GM19025 (cell line): ENCODE measurements around the gene DOCK9.

Experiments
- ATAC-seq: cut with Tn5 transposase; IDR thresholded peaks from one replicate; pipeline ENCODE4 v1.9.1; 2021; ENCODE audit warnings: mild to moderate bottlenecking, low read depth, moderate library complexity; ENCODE audit not compliant: unreplicated experiment

The DOCK9 gene

DNA sequence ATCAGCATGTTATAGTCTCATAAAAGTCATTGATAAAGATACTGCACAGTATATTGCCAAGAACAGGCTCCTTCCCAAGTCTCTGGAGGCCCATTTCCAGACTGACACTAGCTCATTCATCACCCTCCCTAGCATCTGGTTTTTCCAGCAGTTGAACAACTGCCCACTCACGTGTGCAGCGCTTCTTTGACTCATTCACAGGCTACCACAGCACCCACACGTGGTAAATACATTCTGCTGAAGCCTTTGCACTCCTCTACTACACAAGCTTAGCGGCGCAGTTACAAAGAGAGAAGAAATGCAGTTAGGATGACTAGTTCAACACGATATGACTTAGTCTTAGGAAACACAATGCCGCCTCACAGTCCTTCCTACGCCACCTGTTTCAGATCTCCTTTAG lies 87.7 kb downstream of the DOCK9 start:
- ATAC-seq, result no peak

GRCh38 chr13:98889419-98890085 lies 88.3 kb downstream of the DOCK9 start:
- ATAC-seq, result no peak

DNA sequence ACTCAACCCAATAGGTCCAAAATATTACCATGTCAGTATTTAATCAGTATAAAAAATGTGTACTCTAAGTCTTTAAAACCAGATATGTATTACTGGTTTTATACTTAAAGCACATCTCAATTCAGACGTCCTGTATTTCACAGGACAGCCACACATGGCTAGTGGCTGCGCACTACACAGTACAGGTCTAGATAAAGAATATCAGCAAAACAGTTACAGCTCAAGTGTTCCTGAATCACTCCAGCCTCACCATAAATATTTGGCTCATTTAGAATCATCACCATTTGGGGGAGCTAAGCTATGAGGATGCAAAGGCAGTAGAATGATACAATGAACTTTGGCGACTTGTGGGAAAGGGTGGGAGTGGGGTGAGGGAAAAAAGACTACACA lies 89.0 kb downstream of the DOCK9 start:
- no peak for ATAC-seq

GRCh38 chr13:98888222-98888889 lies 89.5 kb downstream of the DOCK9 start:
- no peak for ATAC-seq

GRCh38 chr13:98886587-98887230 lies 91.2 kb downstream of the DOCK9 start:
- no peak for ATAC-seq

GRCh38 chr13:98885600-98885999 lies 92.3 kb downstream of the DOCK9 start:
- no peak for ATAC-seq

GRCh38 chr13:98883998-98884397 lies 93.9 kb downstream of the DOCK9 start:
- ATAC-seq, result no peak

DNA sequence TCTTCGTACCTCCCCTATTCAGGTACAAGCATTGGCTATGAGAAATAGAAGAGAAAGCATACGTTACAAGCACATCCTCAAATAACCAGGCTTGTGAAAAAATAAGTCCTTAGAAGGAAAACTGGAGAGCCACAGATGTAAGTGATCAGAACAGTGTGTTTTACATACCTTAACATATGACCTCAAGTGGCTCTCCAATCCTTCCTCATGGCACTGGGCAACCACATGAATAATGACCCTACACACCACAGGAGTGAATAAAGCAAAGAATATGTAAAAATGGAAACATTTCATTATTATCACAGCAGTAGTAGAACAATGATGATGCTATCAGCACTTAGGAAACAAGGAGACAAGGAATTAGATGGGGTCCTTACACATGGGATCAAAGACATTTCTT lies 96.5 kb downstream of the DOCK9 start:
- ATAC-seq, result no peak

GRCh38 chr13:98880677-98881076 lies 97.2 kb downstream of the DOCK9 start:
- ATAC-seq, result no peak

- no peak for ATAC-seq
Observed at GRCh38 chr13:98879957-98880356, 97.9 kb downstream of the DOCK9 start.

DNA sequence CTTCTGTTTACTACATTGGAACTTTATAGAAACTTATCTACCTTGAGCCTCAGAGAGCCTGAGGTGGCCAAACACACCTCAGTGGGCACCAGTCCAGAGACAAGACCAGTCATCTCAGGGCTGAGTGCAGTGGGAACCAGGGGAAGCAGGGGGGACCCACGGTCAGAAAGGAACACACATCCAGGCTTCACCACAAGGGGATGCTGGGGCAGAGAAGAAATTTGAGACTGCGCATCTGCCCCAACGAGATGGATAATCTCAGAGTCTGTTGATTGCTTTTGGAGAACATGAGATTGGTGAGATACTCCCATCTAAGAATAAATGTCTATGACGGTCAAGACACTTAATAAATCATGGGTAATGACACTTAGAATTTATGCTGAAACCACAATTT lies 98.7 kb downstream of the DOCK9 start:
- ATAC-seq, result no peak

DNA sequence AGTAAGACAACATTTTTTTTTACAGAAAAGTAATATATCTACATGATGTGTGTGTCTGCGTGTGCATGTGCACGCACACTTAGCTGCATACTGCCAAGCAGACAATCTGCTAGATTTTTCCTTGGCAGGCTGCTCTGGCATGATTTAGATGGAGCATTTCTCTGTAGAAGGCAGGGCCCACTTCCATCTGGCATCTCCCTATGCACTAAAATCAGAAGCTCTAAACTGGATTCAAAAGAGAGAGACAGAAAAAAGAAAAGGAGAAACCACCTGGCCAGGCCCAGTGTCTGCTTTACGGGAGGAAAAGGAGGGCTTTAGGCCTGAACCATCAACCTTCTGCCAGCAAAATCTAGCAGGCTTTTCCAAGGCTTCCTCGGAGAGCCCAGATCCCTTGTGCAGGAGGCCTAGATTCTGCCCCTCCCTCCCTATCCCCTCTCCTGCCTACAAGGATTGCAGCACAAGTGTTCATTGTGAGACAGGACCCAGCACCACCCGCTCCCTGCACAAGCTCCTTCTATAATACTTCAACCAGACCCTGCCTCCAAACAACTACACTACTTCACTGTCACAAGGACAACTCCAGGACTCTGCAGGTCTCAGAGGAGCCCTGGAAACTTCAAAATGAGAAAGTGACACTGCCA lies 99.3 kb downstream of the DOCK9 start:
- no peak for ATAC-seq

- no peak for ATAC-seq
Observed at GRCh38 chr13:98877936-98878335, 99.9 kb downstream of the DOCK9 start.

DNA sequence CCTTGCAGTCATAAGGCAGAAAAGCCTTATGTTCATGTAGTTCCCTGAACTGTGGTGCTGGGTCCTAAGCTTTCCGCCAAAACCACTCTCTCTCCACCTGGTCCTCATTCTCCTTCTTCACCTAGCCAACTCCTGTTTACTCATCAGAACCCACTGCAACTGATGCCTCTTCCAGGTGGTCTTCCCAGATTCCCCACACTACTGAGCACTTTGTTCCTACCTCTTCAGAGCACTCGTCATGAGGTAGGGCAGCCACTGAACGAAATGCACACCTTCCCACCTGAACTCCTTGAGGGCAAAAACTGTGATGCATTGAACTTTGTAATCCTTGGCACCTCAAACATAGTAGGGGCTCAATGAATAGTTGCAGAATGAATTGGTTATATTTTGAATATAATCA lies 100.4 kb downstream of the DOCK9 start:
- no peak for ATAC-seq

DNA sequence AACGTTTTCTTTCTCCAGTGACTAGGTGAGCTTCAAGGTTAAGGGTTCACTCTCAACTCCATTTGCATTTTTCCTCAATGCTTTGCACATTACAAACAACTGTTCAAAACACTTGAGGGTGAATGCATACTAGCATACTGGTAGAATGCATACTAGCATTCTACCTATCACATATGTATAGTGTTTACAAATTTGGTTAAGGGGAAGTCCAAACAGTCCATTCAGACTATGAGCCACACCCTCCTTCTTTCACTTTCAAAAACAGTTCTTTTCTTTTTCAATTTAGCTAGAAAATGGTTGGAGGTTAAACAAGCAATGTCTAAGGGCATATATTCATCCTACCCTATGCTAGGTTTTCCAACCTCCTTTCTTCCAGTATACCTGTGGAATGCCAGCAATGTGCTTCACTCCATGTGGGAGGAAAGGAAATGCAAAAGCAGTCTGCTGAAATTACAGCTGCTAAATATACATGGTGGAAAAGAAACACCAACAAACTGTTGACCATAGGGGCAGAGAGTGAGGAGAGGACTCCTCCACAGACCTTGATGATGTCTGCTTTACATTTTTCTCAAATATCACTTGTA lies 102.6 kb downstream of the DOCK9 start:
- ATAC-seq, result peak; percentile 82

DNA sequence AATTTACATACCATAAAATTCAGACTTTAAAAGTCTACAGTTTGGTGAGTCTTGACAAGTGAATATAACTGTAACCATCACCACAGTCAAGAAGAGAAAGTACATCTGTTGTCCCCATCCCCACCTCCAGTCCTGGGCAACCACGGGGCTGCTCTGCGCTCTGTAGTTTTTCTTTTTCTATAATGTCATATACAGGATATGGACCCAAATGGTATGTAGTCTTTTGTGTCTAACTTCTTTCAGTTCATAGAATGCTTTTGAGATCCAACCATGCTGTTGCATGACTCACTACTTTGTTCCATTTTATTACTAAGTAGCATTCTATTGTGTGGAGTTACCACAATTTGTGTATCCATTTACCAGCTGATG lies 103.9 kb downstream of the DOCK9 start:
- ATAC-seq, result no peak

- ATAC-seq, result no peak
Observed at GRCh38 chr13:98873377-98874028, 104.4 kb downstream of the DOCK9 start.

- ATAC-seq, result no peak
Observed at GRCh38 chr13:98871727-98872126, 106.1 kb downstream of the DOCK9 start.

DNA sequence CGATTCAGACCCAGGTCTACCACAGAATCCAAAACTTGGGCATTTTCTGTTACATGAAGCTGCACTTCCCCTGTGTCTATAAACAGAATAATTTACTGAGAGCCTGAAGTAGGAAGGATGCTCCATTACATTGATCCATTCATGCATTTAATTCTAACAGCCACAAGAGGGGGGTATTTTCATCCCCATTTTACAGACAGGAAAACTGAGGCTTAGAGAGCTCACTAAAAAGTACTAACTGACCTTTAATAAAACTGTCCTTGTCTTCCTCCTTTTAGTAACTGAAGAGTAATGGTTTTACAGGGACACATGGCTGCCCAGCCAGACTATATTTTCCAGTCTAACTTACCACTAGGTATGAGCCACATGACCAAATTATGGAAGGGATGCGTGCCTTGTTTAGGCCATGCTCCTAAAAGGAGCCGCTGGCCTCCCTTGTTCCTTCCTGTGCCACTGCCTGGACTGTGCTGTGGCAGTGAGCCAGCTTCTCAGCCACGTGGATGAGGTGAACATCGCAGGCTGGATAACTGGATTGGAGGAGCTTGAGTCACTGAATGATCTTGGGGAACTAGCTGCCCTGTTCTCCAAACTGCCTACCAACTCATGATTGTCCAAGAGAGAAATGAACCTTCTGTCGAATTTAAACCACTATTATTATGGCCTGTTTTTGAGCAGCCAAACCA lies 108.3 kb downstream of the DOCK9 start:
- no peak for ATAC-seq

DNA sequence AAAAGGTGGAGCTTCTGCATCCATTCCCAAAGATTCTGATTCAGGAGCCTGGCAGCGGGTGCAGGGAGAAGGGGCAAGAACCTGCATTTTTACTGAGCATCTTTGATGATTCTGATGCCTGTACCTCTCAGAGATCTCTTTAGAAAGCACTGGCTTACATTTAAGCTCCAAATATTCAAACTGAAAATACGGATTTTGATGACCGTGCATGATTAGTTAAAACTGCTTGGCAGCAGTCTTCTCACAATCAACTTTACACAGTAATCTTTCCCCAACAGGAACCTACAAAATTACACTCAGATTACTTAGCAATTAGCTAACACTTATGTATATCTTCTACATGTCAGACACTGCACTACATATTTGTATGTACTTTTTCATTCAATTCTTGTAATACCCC lies 108.9 kb downstream of the DOCK9 start:
- ATAC-seq, result no peak
